ENCODE results near the gene OR8B3.
A peak's percentile ranks its signal among the peaks of the same experiment; 100 is the strongest.
"Not testable (repeated sequence)": the region's sequence is repeated elsewhere in the genome, so short reads cannot be mapped to it uniquely, and the experiment has no call there.

Gene OR8B3

DNA sequence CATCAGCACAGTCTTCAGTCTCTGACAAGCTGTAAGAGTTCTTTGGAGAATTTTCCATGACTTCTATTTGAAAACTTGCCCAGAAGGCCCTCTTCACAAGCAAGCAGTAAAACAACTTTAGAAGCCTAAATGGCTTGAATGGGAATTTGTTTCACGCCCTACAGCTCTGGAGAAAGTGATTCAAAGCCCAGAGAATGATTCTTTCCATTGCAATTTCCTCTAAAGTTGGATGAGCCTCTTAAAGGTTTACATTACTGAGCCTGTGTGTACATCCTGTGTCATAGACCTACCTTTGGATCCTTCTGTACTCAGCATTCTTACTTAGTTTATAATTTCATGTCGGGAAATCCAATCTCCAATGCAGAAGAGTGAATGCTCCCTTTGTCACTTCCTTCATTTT lies 6.8 kb upstream of the OR8B3 start:
- Mint-ChIP-seq H3K9me3 (no peaks in the 10 kb centered on the region), H3K27ac (no peak overlapping the region), H3K27me3 (peaks cover 12 to 19% of the 10 kb centered on the region in 2 donors), H3K4me3 (no peak overlapping the region), H3K36me3 (peaks cover 0 to 3% of the 10 kb centered on the region in 2 donors), H3K4me1 (peaks cover 0 to 5% of the 10 kb centered on the region in 2 donors)
- ATAC-seq (replicated peaks) (no peak), DNase-seq (no peak)

DNA sequence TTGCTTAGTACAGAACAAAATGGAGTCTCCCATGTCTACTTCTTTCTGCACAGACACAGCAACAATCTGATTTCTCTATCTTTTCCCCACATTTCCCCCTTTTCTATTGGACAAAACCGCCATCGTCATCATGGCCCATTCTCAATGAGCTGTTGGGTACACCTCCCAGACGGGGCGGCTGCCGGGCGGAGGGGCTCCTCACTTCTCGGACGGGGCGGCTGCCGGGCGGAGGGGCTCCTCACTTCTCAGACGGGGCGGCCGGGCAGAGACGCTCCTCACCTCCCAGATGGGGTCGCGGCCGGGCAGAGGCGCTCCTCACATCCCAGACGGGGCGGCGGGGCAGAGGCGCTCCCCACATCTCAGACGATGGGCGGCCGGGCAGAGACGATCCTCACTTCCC lies 4.4 kb upstream of the OR8B3 start:
- ATAC-seq (replicated peaks); H3K4me1 Mint-ChIP-seq; H3K9me3 Mint-ChIP-seq; H3K4me3 Mint-ChIP-seq; H3K27ac Mint-ChIP-seq; H3K36me3 Mint-ChIP-seq; H3K27me3 Mint-ChIP-seq; DNase-seq: not testable (repeated sequence)

- no peak overlapping the region for H3K27ac Mint-ChIP-seq
Measured at GRCh38 chr11:124402326-124402922, 3.6 kb upstream of the OR8B3 start.

DNA sequence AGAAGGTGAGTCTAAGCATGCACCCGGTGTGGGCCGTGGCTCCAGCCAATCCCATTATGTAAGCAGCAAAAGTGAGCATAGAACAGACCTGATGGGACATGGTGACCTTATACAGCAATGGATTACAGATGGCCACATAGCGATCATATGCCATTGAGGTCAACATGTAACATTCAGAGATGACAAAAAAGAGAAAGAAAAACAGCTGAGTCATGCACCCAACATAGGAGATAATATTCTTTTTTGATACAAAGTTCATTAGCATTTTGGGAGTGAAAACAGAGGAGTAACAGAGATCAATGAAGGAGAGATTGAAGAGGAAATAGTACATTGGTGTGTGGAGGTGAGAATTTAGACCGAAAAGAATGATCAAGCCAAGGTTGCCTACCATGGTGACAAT lies 2.0 kb downstream of the OR8B3 start:
- not testable (repeated sequence) for DNase-seq; H3K4me1 Mint-ChIP-seq; H3K27me3 Mint-ChIP-seq; H3K9me3 Mint-ChIP-seq; ATAC-seq (replicated peaks); H3K4me3 Mint-ChIP-seq; H3K36me3 Mint-ChIP-seq; H3K27ac Mint-ChIP-seq

More at GRCh38 chr11:124402326-124402922, 3.6 kb upstream of the OR8B3 start:
- ATAC-seq (replicated peaks): peak; percentile 84 to 85
- Mint-ChIP-seq H3K4me1 (peaks cover 0 to 5% of the 10 kb centered on the region in 2 donors), H3K9me3 (no peaks in the 10 kb centered on the region), H3K4me3 (no peak overlapping the region), H3K36me3 (peaks cover 0 to 3% of the 10 kb centered on the region in 2 donors), H3K27me3 (no peaks in the 10 kb centered on the region)
- peak; percentile 28 for DNase-seq

GRCh38 chr11:124394408-124394807 lies 4.4 kb downstream of the OR8B3 start:
- no peak for DNase-seq
- peaks cover 7 to 12% of the 10 kb centered on the region in 2 donors for H3K27me3 Mint-ChIP-seq
- no peaks in the 10 kb centered on the region for H3K9me3 Mint-ChIP-seq
- no peaks in the 10 kb centered on the region for H3K4me1 Mint-ChIP-seq
- no peaks in the 10 kb centered on the region for H3K36me3 Mint-ChIP-seq
- peak in 1 of 2 donors; percentile 27 for ATAC-seq (replicated peaks)
- no peak overlapping the region for H3K27ac Mint-ChIP-seq
- no peak overlapping the region for H3K4me3 Mint-ChIP-seq

GRCh38 chr11:124384399-124384798 lies 14.4 kb downstream of the OR8B3 start, which contains the start of gene OR8B2:
Gene OR8B2, minus strand, starts transcription at chr11:124384499. Its CDS starts 1,156 bp downstream, at chr11:124383343.
- H3K27ac Mint-ChIP-seq: no peak within 1 kb of the TSS
- H3K27me3 Mint-ChIP-seq: peaks cover under 1 to 7% of the 10 kb centered on the region in 2 donors
- ATAC-seq (replicated peaks) (no peak), DNase-seq (no peak)
- H3K9me3 Mint-ChIP-seq: no peaks in the 10 kb centered on the region
- no peaks in the 10 kb centered on the region for H3K4me1 Mint-ChIP-seq
- H3K36me3 Mint-ChIP-seq: no peaks in the 10 kb centered on the region
- H3K4me3 Mint-ChIP-seq: no peak within 1 kb of the TSS

DNA sequence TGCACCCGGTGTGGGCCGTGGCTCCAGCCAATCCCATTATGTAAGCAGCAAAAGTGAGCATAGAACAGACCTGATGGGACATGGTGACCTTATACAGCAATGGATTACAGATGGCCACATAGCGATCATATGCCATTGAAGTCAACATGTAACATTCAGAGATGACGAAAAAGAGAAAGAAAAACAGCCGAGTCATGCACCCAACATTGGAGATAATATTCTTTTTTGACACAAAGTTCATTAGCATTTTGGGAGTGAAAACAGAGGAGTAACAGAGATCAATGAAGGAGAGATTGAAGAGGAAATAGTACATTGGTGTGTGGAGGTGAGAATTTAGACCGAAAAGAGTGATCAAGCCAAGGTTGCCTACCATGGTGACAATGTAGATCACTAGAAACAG lies 16.0 kb downstream of the OR8B3 start:
- not testable (repeated sequence) for H3K4me1 Mint-ChIP-seq; H3K27ac Mint-ChIP-seq; H3K27me3 Mint-ChIP-seq; H3K36me3 Mint-ChIP-seq; H3K9me3 Mint-ChIP-seq; DNase-seq; ATAC-seq (replicated peaks); H3K4me3 Mint-ChIP-seq

GRCh38 chr11:124380585-124380984 lies 18.2 kb downstream of the OR8B3 start:
- Mint-ChIP-seq H3K27me3 (peaks cover 0 to 7% of the 10 kb centered on the region in 2 donors), H3K9me3 (no peaks in the 10 kb centered on the region), H3K4me3 (no peak overlapping the region), H3K4me1 (no peaks in the 10 kb centered on the region), H3K36me3 (no peaks in the 10 kb centered on the region), H3K27ac (no peak overlapping the region)
- DNase-seq (no peak), ATAC-seq (replicated peaks) (no peak)

DNA sequence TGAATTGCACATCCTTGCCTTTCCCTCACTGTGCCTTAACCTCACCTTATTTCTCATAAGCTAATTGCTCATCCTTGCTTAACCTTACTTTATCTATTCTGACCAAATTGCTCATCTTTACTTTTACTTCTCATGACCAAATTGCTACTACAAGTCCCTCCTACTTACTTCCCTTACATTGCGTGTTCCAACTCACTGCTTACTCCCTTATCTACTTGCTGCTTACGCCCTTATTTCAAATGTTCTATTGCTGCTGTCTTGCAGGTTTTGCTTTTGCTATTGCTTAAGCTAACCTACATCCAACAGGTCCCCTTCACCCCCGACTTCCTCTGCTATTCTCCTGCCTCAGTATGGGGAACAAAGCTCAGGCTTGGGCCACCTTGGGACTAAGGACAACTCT lies 22.5 kb downstream of the OR8B3 start:
- peaks cover 0 to 6% of the 10 kb centered on the region in 2 donors for H3K27me3 Mint-ChIP-seq
- H3K4me3 Mint-ChIP-seq: no peak overlapping the region
- H3K9me3 Mint-ChIP-seq: peaks cover 0 to 2% of the 10 kb centered on the region in 2 donors
- H3K4me1 Mint-ChIP-seq: no peaks in the 10 kb centered on the region
- DNase-seq: no peak
- no peak overlapping the region for H3K27ac Mint-ChIP-seq
- no peak for ATAC-seq (replicated peaks)
- H3K36me3 Mint-ChIP-seq: peaks cover 0 to 1% of the 10 kb centered on the region in 2 donors

DNA sequence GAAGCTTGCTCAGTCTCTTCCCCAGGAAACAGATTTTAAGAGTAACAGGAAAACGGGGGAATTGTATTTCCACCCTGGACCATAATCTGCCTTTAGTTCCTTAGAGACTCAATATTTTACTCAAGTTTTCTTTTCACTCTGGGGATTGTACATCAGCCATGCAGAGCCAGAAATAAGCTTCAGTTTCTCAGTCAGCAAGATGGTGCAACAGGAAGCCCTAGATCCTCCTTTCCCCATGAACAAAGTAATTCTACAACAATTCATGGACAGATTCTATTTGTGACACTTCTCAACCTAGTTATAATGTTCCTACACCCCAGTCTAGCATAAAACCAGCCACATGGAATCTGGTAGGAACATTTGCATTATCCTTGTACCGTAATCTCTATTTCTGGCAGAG lies 39.3 kb downstream of the OR8B3 start:
- Mint-ChIP-seq H3K4me3 (no peak overlapping the region), H3K9me3 (peaks cover 0 to 3% of the 10 kb centered on the region in 2 donors), H3K27me3 (peaks cover 12 to 14% of the 10 kb centered on the region in 2 donors), H3K4me1 (peaks cover 0 to 11% of the 10 kb centered on the region in 2 donors), H3K27ac (no peak overlapping the region), H3K36me3 (no peaks in the 10 kb centered on the region)
- DNase-seq (no peak), ATAC-seq (replicated peaks) (no peak)

DNA sequence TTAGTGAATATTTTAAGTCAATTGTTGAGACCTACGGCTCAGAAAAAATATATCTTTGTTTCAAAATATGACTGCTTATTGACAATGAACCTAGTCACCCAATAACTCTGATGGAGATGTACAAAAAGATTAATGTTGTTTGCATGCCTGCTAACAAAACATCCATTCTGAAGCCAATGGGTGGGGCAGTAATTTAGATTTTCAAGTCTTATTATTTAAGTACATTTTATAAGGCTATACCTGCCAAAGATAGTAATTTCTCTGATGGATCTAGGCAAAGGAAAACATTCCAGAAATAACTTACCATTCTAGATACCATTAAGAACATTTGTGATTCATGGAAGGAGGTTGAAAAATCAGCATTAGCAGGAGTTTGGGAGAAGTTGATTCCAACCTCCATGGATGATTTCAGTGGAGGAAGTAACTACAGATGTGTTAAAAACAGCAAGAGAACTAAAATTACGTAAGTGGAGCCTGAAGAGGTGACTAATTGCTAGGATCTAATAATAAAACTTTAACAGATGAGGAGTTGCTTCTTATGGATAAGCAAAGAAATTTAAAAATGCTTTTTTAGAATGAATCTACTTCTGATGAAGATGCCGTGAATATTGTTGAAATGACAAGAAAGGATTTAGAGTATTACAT lies 52.4 kb downstream of the OR8B3 start:
- H3K4me3 Mint-ChIP-seq: no peak overlapping the region
- ATAC-seq (replicated peaks) (no peak), DNase-seq (no peak)
- peaks cover 0 to 2% of the 10 kb centered on the region in 2 donors for H3K9me3 Mint-ChIP-seq
- H3K36me3 Mint-ChIP-seq: no peaks in the 10 kb centered on the region
- H3K27ac Mint-ChIP-seq: no peak overlapping the region
- H3K4me1 Mint-ChIP-seq: no peaks in the 10 kb centered on the region
- H3K27me3 Mint-ChIP-seq: peaks cover 9 to 11% of the 10 kb centered on the region in 2 donors

Measured in stimulated activated naive B cell treated with anti-CD40 and anti-IgM and Interleukin-4, amounts not matched to agents 10 μg/mL and 1 μg/mL and 100 μg/mL, for 72 hours (primary cell).